HG03439 (cell line): ENCODE results near the gene JSRP1.
A peak's percentile ranks its signal among the peaks of the same experiment; 100 is the strongest.

Source experiments
- ATAC-seq: cut with Tn5 transposase; IDR thresholded peaks from one replicate; pipeline ENCODE4 v1.9.1; 2021; ENCODE audit warnings: mild to moderate bottlenecking, moderate library complexity; ENCODE audit not compliant: unreplicated experiment

JSRP1 gene

GRCh38 chr19:2247433-2248101 lies 8.7 kb downstream of the JSRP1 start:
- no peak for ATAC-seq

GRCh38 chr19:2246801-2247361 lies 9.3 kb downstream of the JSRP1 start:
- ATAC-seq = no peak

- no peak for ATAC-seq
Observed at GRCh38 chr19:2246014-2246620, 10.1 kb downstream of the JSRP1 start.

- ATAC-seq = no peak
Observed at GRCh38 chr19:2245273-2245672, 10.9 kb downstream of the JSRP1 start.

GRCh38 chr19:2244486-2244885 lies 11.7 kb downstream of the JSRP1 start:
- no peak for ATAC-seq

- no peak for ATAC-seq
Observed at GRCh38 chr19:2244125-2244411, 12.1 kb downstream of the JSRP1 start.

- no peak for ATAC-seq
Observed at GRCh38 chr19:2243274-2244124, 12.7 kb downstream of the JSRP1 start.

- no peak for ATAC-seq
Observed at GRCh38 chr19:2242816-2243215, 13.4 kb downstream of the JSRP1 start.

- ATAC-seq = no peak
Observed at GRCh38 chr19:2242092-2242537, 14.1 kb downstream of the JSRP1 start.

- ATAC-seq = no peak
Observed at GRCh38 chr19:2240881-2241760, 15.1 kb downstream of the JSRP1 start.

GRCh38 chr19:2239771-2240770 lies 16.1 kb downstream of the JSRP1 start:
- no peak for ATAC-seq

- ATAC-seq = no peak
Observed at GRCh38 chr19:2239173-2239572, 17.0 kb downstream of the JSRP1 start.

- ATAC-seq = no peak
Observed at GRCh38 chr19:2237869-2238153, 18.4 kb downstream of the JSRP1 start.

GRCh38 chr19:2237051-2237868 lies 19.0 kb downstream of the JSRP1 start:
- no peak for ATAC-seq

GRCh38 chr19:2236314-2237050 lies 19.7 kb downstream of the JSRP1 start, which contains the start of the genes PLEKHJ1 and SF3A2:
Gene PLEKHJ1, minus strand, starts transcription at chr19:2236329. Its CDS starts 81 bp downstream, at chr19:2236248.
Gene SF3A2, plus strand, starts transcription at chr19:2236824. Its CDS starts 6,595 bp downstream, at chr19:2243419.
- peak; percentile 76 for ATAC-seq

- ATAC-seq = no peak
Observed at GRCh38 chr19:2236064-2236313, 20.2 kb downstream of the JSRP1 start.

GRCh38 chr19:2235381-2236063 lies 20.7 kb downstream of the JSRP1 start:
- peak; percentile 20 for ATAC-seq

- ATAC-seq = no peak
Observed at GRCh38 chr19:2234996-2235380, 21.2 kb downstream of the JSRP1 start.
